Activated CD4-positive, alpha-beta T cell treated with anti-CD3 and anti-CD28 coated beads, Interleukin-2, Interleukin-6, amounts not matched to agents 100 ng/mL and 50 ng/mL, durations not matched to agents 16 hours and 8 hours (primary cell): ENCODE results near the gene CHTOP.
"Not testable (repeated sequence)": the region's sequence is repeated elsewhere in the genome, so short reads cannot be mapped to it uniquely, and the experiment has no call there.

Experiments used
- DNase-seq: peaks from one replicate; pipeline ENCODE4 v3.0.0-alpha.2; 2020

Gene CHTOP

DNA sequence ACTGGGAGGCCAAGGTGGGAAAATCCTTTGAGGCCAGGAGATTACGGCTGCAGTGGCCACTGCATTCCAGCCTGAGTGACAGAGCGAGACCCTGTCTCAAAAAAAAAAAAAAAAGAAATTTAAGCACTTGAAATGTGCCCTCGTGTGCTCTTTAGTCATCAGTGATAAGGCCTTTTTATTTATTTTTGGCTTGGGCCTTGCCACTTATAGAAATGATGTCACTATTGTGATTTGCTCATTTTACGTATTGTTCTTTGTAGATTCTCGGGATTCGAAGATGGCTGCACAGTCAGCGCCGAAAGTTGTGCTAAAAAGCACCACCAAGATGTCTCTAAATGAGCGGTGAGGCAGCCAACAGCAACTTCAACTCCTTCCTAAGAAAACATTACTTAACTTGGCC is 2.4 kb downstream of the CHTOP start:
- no peak for DNase-seq

DNA sequence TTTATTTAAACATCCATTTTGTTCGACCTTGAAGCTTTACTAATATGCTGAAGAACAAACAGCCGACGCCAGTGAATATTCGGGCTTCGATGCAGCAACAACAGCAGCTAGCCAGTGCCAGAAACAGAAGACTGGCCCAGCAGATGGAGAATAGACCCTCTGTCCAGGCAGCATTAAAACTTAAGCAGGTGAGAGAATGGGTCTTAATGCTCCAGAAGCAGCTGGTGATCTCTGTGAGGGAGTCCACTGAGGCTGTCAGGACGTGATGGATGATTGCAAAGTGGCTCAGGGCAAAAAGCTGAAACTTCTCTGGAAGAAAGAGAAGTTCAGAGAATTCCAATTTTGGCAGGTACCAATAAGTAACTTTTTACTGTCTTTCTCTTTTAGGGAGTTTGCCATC is 4.4 kb downstream of the CHTOP start:
- DNase-seq, result no peak

DNA sequence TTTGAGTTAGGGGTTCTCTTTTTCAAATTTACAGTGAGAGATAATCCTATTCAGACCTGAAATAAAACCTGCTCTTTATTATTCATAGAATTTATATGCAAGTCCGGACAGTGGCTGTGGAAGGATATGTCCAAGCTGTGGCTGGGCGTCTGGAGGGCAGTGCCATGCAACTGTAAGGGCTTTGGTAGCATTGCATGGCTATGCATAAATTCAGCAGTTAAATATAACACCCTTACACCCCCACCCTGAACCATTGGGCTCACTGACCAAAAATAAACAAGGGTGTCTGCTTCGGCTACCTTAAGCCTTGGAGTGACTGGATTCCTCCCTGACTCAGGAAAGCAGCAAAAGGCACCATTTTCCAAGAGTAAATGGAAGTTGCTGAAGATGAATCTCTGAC is 5.4 kb downstream of the CHTOP start:
- DNase-seq, result no peak

DNA sequence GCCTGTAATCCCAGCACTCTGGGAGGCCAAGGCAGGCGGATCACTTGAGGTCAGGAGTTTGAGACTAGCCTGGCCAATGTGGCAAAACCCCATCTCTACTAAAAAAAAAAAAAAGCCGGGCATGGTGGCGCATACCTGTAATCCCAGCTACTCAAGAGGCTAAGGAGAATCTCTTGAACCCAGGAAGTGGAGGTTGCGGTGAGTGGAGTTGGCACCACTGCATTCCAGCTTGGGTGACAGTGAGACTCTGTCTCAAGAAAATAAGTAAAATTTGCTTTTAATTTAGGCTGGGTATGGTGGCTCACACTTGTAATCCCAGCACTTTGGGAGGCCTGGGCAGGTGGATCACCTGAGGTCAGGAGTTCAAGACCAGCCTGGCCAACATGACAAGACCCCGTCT is 6.3 kb downstream of the CHTOP start:
- not testable (repeated sequence) for DNase-seq

DNA sequence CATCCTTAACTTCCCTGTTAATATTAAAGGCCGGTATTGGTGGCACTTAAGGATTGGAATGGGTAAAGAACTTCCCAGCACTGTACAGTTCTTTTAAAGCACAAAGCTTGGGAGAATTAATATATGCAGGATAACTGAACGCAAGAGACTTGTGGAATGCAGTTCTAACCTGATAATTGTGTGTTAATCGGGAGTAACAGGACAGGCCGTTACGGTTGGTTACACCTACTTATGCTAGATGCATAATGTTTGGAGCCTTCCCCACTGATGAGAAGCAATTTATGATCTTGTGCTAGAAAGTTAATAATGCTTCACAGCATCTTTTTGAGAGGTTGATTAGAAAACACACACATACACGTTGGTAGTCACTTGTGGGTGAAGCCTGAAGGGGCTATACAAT is 7.0 kb downstream of the CHTOP start:
- no peak for DNase-seq

DNA sequence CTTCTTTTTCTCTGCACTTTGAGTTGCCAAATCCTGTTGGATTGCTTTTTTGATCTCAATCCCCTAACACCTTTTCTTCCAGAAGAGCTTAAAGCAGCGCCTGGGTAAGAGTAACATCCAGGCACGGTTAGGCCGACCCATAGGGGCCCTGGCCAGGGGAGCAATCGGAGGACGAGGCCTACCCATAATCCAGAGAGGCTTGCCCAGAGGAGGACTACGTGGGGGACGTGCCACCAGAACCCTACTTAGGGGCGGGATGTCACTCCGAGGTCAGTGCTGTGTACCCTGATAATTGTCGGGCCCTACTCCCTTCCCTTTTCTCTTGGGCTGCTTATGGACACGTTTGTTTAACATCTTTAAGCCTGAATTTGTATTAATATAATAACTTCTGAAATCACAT is 8.3 kb downstream of the CHTOP start:
- DNase-seq, result no peak

DNA sequence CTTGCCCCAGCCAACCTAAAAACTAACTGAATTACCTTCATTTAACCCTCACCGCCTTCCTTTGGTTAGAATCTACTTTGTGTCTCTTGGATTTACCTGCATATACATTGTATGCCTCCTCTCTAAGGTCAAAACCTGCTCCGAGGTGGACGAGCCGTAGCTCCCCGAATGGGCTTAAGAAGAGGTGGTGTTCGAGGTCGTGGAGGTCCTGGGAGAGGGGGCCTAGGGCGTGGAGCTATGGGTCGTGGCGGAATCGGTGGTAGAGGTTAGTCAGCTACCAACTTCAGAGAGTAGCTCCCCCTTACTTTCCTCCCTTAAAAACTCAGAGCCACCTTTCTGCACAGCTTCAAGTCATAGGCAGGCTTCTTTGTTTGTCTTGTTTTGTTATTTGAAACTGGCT is 9.2 kb downstream of the CHTOP start:
- DNase-seq, result no peak

DNA sequence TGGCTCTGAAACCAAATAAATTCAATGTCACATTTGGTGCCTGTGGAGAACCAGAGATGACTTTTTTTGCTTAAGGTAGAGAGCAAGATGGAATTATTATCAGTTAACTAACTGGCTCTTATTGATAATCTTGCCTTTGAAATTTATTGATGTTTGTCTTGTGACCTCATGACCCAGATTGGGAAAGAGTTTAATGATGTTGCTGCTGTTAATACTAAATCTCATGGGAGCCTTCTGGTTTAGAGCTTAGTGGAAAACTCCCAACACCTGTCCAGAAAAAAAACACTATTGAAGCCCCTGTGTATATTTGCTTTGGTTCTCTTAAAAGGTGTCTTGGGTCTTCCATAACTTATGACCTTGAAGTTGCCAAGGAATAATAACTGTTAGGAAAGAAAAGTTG is 9.9 kb downstream of the CHTOP start:
- DNase-seq, result no peak

DNA sequence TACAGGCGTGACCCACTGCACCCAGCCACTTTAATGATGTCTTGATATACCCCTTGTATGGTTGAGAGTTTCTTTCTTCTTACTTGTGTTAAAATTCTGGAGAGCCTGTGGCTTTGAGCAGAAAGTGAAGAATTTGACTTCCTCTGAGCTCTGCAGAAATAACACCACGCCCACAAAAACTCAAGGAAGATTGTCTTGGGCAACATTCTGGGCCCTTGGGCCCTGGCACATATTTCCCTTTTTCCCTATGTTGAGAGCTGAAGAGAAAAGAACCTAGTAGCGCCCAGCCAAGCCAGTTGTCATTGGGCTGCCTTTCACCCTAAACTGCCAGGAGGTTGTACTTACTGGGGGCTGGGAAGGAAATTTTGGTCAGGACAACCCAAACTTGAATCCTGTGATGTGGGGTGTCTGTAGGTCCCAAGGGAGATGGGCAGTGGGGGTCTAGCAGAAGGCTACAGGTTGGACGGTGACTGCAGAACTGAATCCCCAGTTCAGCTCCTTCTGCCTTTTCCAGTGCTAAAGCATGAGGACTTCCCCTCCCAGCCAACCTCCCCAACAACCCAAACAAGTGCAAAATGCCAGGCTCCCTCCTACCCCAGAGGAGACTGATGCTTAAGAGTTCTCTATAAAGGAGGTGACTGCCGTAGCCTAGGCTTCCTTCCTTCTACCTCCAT is 12.9 kb downstream of the CHTOP start:
- DNase-seq, result no peak

DNA sequence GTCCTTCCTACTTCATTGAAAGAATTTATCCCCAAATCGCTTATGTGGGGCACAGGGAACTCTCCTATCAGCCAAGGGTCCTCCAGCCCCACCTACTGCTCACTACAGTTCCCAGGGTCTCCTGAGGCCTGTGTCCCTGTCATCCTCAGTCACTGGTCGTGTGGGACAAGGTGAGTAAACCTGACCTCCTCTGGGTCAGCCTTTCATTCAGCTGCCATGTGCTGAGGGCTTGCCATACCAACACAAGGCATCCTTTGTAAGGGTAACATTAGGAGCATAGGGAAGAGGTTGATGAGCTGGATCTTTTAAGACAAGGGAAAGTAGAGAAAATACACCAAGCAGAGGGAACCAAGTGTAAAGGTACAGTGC is 13.5 kb downstream of the CHTOP start:
- DNase-seq, result no peak

DNA sequence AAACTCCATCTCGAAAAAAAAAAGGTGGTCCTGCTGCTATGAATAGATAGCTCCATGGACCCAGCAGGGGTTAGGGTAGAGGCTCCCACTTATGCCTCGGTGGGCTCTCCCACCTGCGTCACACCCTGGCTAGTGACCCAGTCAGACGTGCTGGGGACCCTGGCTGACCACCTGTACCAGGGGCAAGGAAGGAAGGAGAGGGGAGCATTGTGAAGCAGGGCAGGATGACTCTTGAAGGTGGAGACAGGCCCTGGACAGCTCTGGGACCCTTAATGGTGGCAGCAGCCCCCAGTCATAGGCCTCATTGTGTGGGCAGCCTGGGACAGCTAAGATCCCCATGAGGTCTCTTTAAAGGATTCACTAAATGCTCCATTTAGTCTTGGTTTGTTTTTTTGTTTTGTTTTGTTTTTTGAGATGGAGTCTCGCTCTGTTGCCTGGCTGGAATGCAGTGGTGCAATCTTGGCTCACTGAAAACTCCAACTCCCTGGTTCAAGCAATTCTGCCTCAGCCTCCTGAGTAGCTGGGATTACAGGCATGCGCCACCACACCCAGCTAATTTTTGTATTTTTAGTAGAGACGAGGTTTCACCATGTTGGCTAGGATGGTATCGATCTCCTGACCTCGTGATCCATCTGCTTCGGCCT is 14.3 kb downstream of the CHTOP start:
- no peak for DNase-seq

DNA sequence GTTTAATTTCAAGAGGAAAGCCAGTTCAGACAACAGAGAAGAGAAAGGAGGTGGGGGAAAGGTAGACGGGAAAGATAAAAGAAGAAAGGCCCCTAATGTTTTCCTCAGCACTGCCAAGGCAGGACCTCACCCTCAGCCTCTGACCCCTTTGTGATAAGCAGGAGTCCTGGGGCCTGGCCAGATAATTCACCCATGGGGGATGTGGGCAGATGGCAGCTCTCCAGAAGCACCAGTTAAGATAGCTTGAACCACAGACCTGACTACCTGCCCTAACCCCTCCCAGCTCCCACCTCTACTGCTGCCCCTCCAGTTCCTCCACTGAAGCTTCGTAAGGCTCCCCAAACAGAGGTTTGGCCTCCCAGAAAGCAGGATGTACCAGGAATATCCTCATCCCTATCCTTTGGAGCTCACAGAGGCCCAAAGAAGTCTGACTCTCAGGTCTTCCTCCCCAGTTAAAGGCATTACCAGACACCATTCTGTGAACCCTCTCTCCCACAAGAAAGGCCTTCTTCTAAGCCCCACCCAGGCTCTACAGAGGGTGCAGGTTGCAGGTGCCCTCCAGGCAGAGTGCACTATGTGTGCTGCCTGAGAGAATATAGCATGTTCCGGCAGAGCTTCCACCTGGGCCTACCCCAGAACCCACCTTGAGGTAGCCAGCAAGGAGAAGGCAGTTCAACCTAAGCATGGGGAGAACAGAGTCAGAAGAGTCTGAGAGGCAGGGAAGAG is 15.4 kb downstream of the CHTOP start:
- no peak for DNase-seq

DNA sequence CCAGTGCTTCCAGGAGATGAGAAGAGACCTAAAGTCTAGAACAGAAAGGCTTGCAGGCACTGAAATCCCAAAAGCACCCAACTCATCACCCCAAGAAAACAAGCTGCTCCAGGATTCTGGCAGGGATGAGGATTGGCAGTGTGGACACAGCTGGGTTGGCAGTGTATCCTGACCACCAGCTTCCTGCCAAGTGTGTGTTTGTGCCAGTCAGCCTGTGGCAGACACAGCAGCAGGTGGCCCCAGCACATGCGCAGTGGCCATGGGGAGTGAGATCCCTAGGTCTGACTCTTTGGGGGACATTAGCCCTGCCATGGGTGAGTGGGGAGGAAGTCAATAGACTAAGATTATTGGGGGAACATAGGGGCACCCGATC is 16.0 kb downstream of the CHTOP start:
- DNase-seq, result no peak

DNA sequence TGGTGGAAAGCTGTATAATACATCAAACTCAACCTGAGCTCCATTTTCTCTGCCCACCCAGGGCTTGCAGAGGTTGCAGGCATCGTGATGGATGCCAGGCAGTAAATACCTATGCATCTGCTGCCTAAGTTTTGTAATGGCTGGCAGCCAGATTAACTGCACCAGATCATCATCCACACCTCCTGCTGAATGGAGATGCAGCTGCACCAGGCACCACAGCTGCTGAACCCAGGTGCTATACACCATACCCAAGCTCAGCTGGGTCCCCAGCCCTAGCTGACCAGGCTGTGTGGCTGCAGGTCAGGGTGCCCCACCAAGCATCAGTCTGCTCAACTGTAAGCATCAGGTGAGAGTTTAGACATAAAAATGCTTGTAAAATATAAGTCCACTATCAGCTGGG is 17.9 kb downstream of the CHTOP start:
- no peak for DNase-seq

DNA sequence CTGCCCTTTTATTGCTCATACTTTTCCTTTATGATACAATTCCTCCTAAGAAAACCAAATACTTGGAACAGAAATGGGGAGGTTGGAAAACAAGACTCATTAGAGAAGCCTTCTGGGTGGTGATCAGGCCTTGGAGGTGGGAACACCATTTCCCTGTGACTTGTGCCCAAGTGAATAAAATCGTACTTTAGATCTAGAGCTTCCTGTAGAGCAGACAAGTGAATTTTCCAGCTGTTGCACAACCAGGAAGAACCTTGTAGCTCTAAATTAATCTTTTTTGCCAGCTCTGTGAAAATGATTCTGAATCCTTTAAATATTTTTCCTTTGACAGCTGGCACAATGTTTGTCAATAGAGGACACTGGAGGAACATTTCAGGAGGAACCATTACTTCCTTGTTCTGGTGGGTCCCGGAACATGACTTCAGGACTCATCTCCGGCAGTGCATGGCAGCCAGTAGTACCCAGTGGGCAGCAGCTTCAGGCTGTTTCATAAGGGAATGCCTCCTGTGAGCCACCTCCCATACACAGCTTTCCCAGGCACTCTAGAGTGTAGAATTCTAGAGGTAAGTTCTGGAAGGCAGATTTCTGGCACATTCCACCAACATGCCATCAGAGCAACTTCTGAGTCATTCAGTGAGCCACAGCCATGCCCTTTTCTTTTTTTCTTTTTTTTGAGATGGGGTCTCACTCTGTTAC is 19.1 kb downstream of the CHTOP start:
- no peak for DNase-seq

DNA sequence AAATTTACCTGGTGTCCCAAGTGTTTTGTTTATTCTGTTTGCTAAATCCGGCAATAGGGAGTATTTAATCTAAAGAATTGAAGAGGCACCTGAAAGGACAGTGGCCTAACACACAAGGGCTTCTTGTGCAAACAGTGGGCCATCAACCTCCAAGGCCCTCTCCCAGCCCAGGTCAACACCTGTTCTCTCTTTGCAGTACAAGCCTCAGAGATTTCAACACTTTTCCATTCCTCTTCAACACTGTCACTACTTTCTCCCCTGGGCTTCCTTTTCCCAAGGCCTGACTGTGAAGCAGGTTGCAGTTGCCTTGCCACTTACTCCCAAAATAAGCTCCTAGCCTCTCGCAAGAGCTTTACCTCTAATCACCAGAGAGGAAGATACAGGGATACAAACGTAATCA is 21.5 kb downstream of the CHTOP start:
- DNase-seq, result no peak

DNA sequence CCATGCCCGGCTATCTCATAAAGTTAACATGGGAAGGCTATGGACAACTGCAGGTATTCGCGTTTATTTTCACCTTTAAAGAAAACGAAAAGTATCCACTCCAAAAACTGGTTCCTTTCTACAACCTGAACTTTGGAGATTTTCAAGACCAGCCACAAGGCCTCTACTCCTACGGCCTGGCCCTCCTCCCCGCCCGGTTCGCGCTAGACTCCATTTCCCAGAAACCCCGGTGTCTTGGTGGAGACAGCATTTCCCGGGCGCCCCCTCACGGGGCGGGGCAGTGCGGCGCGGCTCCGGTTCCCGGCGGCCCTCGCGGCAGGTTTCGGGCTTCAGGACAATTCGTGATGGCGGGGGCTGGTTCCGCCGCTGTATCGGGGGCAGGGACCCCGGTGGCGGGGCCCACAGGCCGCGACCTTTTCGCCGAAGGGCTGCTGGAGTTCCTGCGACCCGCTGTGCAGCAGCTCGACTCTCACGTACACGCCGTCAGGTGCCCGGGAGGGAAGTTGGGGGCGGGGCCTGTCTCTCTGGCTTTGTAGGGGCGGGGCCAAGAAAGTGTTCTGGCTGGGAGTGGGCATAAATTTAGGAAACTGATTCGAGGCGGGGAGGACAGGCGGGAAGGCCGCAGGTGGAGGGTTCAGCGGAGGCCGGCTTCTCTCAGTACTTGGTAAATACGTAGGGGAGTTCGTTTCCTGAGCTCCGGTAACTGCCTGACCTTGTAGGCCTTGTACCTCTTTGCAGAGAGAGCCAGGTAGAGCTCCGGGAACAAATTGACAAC is 24.7 kb downstream of the CHTOP start, which contains the start of gene SNAPIN:
SNAPIN (plus strand) TSS at position 304 of the 775 bp plus-strand sequence; CDS start at position 345, 41 bp downstream.
- DNase-seq, result peak; percentile 95

DNA sequence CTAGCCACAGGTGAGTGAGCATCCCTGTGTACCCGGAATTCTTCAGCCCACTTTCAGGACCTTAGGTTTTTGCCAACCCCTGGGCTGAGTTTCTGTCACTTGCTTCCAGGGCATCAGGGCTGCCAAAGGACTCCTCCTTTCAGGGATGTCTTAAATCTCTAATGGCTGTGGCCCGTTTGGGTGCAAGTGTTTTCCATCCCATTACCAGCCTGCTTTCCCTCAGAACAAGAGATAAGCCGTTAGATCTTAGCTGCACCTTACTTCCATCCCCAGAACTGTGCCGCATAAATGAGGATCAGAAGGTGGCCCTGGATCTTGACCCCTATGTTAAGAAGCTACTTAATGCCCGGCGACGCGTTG is 25.3 kb downstream of the CHTOP start:
- no peak for DNase-seq

DNA sequence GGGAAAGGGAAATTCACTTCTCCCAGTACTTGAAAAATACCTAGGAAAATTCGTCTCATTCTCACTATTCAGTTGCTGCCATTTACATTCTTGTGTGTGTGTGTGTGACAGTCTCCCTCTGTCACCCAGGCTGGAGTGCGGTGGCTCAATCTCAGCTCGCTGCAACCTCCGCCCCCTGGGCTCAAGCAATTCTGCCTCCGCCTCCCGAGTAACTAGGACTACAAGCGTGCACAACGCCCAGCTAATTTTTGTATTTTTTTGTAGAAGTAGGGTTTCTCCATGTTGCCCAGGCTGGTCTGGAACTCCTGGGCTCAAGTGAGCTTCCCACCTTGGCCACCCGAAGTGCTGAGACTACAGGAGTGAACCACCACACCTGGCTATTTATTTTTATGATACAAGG is 25.8 kb downstream of the CHTOP start:
- DNase-seq, result no peak

DNA sequence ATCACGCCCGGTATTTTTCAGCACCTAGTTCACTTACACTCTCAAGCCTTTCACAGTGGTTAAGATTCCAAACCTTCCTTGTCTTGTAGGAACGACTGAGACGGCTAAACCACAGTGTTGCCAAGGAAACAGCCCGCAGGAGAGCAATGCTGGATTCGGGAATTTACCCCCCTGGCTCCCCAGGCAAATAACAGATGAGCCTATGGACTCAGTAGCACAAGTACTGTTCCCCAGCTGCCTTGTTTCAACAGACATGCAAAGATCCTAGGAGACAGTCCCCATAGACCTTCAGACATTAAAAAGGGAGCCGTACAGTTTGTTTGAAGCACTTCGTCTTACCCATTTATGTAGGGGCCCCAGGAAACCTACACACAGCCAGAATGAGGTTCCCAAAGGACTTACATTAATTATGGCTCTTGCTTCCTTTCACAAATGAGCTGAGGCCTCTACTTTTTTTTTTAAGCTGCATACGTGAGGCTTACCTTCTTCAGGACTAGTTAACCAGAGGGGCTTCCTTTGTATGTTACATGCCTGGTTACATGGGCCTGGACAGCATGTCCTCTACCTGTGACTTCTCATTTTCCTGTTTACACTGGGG is 27.3 kb downstream of the CHTOP start:
- no peak for DNase-seq

DNA sequence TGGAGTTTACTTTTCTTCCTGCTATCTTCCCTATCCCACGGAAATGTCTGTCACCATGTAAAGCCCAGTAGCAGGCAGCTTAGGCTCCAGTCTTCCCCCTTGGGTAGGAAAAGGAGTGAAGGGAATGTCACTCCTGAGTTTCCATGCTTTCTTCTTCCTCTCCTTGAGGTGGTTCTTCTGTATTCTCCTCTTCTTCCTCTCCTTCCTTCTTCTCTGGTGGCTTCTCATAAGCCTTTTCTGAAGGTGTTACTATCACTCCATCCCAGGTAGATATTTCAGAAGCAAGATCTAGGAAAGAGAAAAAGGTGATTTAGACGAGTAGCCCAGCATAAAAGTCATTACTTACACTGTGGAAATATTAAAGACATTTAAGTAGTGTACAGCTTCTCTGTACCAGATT is 28.4 kb downstream of the CHTOP start:
- no peak for DNase-seq

DNA sequence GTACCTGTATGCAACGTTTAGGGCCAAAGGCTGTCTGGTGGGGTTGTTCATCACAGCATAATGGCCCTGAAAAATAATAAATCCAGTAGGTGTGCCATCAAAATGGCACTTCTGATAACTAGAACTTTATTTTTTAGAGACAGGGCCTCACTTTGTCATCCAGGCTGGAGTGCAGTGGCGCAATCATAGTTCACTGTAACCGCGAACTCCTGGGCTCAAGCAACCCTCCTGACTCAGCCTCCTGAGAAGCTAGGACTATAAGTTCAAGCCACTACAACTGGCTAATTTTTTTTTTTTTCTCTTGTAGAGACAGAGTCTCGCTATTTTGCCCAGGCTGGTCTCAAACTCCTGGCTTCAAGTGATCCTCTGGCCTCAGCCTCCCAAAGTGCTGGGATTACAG is 29.3 kb downstream of the CHTOP start:
- no peak for DNase-seq

DNA sequence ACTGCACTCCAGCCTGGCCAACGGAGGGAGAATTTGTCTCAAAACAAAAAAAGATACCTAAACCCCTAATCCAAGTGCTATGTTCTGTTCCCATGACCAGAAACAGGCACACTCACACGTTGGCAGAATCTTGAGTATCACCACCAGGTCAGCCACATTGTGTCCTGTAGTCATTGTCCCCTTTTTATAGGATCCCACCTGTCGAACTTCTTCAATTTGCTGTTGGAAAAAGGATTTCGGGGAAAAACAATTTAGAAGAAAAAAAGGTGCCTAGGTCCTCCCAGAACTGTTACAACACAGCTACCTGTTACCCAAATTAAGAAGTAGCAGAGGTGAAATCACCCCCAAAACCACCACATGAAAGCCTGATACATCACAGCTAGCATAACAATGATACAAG is 33.6 kb downstream of the CHTOP start:
- no peak for DNase-seq
